NCI-H510A (cell line): ENCODE results near the gene UBE2J1.

ENCODE experiments used
- DNase-seq: peaks from one replicate; lab custom pipeline; 2025; lab: John Stamatoyannopoulos, UW

UBE2J1 gene

DNA sequence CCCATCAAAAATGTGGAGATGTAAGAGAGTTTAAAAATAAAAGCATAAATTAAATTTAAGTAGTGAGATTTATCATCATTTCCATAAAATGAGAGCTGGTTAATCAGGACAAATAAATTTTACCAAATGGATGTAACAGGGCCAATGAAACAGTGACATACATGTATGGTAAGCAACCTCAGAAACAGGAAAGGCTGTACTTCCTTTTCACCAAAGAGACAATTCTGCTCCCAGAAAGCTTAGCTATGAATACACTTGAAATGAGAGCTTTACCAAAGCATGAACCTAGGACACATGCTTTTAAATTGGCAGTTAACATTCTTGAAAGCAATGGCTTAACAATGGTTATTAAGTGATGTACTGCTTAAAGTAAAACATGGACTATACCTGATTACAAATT lies 12.1 kb upstream of the UBE2J1 start:
- no peak for DNase-seq

- DNase-seq: no peak
Measured at GRCh38 chr6:89361171-89361570, 8.6 kb upstream of the UBE2J1 start.

DNA sequence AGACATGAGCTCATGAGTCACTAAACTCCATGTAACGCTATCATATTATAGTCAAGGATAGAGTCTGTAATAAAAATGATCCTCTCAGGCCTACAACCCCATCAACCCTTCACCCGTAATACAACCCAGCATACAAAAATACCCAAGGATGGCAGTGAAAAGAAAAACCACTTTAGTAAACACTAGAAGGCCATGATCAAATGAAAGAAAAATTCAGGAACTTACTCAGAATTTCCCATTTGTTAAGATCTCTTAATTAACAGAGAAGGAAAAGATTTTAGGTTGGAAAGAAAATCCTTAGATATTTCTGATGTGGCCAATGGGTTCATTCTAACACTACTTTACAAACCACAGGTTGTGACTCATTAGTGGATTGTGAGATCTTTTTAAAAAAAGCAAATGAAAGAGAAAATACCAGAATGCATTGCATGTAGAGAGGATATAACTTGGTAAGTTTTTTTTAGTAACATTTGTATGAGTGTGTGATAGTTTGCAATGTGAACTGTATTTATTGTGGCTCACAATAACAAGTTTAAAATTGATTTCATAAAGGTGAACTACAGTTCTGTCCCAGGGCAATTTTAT lies 8.0 kb upstream of the UBE2J1 start:
- no peak for DNase-seq

GRCh38 chr6:89359561-89359960 lies 7.0 kb upstream of the UBE2J1 start:
- DNase-seq: no peak

DNA sequence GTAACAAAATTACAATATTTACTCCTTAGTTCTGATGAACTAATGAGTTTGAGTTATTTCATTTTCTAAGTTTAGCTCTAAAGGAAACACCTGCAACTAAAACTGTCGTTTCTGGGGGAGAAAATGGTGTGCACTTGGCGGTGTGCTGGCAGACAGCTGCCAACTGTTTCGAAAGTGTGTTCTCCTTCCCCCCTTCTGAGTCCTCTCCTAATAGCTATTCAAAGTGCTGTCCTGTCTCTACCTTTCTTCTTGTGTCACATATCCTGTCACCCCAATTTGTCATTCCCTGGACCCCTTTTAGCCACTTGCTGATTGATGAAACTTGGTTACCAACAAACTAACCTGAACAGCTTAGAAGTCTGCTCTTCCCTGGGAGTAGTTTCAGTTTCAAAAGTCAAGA lies 4.9 kb upstream of the UBE2J1 start:
- DNase-seq: no peak

DNA sequence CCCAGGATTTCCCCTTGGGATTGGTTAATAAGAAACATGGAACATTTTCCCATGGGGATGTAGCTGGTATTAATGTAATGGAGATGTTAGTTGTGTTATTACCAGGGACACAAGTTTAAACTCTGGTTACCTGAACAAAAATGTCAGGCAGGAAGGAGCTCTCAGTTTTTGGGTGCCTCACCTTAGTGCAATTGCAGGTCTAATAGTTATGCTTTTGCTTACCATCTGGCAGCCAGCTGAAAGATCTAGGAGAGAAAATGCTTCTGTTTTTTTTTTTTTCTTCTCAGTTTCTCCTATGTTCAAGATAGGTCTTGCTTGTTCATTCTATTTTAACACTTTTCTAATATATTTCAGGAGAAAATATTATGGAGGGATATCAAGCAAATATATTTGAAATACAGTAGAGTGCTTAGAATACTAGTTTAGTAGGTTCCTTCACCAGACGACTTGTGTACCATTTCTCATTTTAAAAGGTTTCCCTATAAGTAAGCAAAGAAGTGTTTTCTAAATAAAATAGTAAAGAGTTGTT lies 4.2 kb upstream of the UBE2J1 start:
- DNase-seq: no peak

GRCh38 chr6:89355511-89356194 lies 3.1 kb upstream of the UBE2J1 start:
- no peak for DNase-seq

GRCh38 chr6:89353702-89354392 lies 1.3 kb upstream of the UBE2J1 start:
- DNase-seq: peak; percentile 18

GRCh38 chr6:89353118-89353556 lies 615 bp upstream of the UBE2J1 start:
- no peak for DNase-seq

DNA sequence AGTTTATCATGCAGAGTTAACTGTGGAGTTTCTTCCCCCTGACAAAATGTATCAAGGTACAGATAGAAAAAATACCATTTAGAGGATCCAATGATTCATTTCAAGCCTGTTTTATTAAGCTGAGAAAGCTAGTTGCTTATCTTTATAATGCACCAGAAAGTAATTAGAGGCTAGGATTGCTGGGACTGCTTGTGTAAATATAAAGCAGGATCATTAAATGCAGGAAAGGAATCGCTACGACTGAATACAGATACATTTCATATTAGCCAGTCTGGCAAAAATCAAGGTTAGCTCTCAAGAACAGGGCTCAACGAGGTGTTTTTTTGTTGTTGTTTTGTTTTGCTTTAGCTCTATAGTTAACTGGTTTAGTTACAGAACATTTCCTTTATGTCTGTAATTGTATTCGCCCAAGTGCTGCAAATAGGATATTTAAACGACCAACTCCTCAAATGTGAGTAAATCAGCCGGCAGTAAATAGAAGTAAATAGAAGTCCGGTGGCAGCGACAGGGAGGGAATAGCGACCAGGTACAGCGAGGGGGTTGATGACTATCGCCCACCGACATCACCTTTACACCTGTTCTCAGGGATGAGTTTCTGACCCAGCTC lies 748 bp downstream of the UBE2J1 start:
- DNase-seq: no peak

- DNase-seq: no peak
Measured at GRCh38 chr6:89350281-89350966, 2.1 kb downstream of the UBE2J1 start.

DNA sequence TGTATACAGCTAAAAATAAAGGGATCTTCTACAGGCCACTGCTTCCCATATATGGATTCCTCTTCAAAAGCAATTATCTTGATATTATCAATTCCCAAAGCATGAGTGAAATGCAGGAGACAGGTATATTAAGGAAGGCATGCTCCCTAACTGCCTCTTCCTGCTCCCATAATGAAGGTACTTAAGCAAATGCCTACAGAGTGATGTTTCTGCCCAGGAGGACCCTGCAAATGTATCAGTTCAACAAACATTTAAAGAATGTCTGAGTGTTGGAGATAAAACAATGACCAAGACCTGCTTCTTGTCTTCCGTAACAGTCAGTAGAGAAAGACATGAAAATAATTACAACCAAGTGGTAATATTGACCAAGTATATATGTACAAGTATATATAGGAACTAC lies 4.2 kb downstream of the UBE2J1 start:
- no peak for DNase-seq

GRCh38 chr6:89347825-89348224 lies 4.7 kb downstream of the UBE2J1 start:
- DNase-seq: no peak

DNA sequence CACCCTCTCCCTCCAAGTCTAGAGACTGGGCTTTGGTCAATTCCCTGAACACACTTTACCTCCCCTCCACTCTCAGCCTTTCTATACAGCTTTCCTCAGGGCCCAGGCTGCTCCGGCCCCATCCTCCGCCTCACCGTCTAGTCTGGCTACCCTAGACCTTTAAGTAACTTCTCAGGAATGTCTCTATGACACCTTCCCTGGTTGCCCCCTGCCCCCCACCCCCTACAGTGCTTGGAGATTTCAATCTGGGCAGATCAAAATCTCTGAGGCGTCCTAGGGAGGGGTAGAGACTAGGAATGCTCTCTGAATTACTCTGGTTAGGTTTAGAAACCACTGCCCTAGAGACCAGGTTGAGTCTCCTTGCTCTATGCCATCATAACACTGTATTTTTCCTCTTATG lies 6.1 kb downstream of the UBE2J1 start:
- DNase-seq: no peak

- DNase-seq: no peak
Measured at GRCh38 chr6:89339565-89339964, 13.0 kb downstream of the UBE2J1 start.

- DNase-seq: no peak
Measured at GRCh38 chr6:89335164-89335563, 17.4 kb downstream of the UBE2J1 start.

DNA sequence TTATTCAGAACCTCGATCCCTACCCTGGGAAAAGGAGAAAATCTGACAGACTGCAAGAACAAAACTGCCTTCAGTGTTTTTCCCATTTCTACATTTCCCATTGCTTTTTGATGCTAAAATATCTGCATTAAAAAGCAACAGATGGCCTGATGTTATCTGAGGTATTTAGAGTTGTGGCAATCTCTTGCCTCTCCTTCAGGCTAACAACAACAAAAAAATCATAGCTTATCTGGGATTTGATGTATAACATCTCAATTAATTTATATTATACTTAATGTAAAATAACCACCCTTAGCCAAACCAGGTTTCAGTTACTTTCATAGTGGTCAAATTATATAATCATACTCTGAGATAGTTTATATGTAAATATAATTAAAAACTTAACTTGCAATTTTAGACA lies 21.6 kb downstream of the UBE2J1 start:
- no peak for DNase-seq

GRCh38 chr6:89328976-89329375 lies 23.5 kb downstream of the UBE2J1 start:
- no peak for DNase-seq

DNA sequence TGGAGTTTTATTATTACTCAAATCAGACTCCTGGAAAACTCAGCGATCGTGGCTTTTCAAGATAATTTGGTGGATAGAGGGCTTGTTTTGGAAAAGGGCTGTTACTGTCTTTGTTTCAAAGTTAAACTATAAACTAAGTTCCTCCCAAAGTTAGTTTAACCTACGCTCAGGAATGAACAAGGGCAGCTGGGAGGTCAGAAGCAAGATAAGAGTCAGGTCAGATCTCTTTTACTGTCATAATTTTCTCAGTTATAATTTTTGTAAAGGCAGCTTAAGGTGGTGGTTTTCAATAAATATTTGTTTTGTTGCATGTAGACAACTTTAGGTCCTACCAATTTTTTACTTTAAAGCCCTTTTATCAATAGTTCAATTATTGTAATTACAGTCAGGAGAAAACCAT lies 28.2 kb downstream of the UBE2J1 start:
- DNase-seq: no peak

DNA sequence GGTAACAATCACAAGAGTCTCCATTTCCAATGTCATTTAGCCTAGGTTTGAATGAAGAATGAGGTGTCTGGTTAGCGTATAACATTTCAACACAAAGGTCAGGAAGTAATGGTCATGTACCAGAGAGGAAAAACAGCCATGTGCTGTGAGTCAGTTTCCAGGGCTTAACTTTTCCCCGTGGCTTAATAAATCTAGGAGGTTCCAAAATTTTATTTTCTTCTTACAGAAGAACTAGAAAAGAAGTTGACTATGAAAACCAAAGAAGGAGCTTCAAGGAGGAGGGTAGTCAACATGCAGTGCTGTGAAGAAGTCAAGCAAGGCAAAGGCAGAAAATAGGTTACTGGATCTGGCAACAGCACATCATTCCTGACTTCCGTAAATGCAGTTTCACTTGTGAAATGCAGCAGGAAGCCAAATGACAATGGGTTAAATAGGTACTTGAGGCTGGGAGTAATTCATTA lies 29.0 kb downstream of the UBE2J1 start:
- no peak for DNase-seq

DNA sequence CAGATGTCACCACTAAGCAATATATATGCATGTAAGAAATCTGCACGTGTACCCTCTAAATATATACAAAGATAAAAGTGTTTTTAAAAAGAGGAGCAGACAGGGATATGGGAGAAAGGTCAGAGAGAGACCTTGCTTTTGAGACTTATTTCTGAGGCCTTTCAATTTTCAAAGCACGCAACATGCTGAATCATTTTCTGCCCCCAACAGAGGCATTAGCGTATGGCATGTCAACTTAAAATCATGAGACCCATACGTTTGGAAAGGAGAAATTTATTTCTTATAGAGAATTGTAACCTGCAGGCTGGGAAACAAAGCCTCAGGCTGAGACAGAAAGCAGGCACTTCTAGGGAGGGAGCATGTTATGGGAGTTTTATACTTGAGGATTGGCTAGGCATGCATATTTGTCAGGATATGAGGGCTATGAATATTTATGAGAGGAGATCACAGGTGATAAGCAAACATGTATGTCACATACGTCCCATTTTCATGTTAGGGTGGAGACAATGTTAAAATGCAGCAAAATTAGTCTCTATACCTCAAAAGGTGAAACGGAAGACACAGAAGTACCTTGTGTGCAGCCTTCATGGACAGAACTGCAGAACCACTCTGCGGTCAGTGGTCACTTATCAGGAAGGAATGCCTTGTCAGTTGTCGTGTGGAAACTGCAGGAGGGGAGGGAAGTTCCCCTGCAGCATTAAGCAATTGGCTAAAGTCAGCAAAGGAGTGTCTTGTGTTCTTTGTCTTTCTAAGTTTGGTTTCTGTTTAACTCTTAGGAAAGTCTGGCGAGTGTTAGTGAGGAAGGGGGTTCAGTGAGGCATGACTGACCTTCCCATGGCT lies 31.2 kb downstream of the UBE2J1 start:
- no peak for DNase-seq
